ENCODE data around the gene RHOT1.

RHOT1 gene

GRCh38 chr17:32150358-32150757, 8.1 kb downstream of the RHOT1 start:
- no peaks in the 10 kb centered on the region for H3K9me3 ChIP-seq (ENCODE audit: insufficient read depth, low read length)
- H3K27me3 ChIP-seq (ENCODE audit: insufficient read depth, insufficient read length) = no peaks in the 10 kb centered on the region
- TF ChIP-seq SUZ12 (IDR thresholded peaks at IDR 0.05; ENCODE audit: extremely low read depth, insufficient read depth, insufficient read length) = no peak
- peaks cover 7% of the 10 kb centered on the region for H3K36me3 ChIP-seq (ENCODE audit: insufficient read depth, insufficient read length, low read length)
- no peak for DNase-seq (ENCODE audit: low read depth, low spot score)
- H3K4me1 ChIP-seq (ENCODE audit: insufficient read depth, insufficient read length) = no peaks in the 10 kb centered on the region
- H3K4me3 ChIP-seq (ENCODE audit: insufficient read length, low read depth) = no peak overlapping the region
- no peak overlapping the region for H3K9ac ChIP-seq (ENCODE audit: insufficient read length, low read depth)

- H3K4me1 ChIP-seq (ENCODE audit: insufficient read depth, insufficient read length) = no peaks in the 10 kb centered on the region
- H3K36me3 ChIP-seq (ENCODE audit: insufficient read depth, insufficient read length, low read length) = peaks cover 7% of the 10 kb centered on the region
- TF ChIP-seq ZNF274 (IDR thresholded peaks at IDR 0.05; ENCODE audit: low read depth, low read length) = no peak
- no peak overlapping the region for H3K4me3 ChIP-seq (ENCODE audit: insufficient read length, low read depth)
- no peak for DNase-seq (ENCODE audit: low read depth, low spot score)
- H3K9me3 ChIP-seq (ENCODE audit: insufficient read depth, low read length) = no peaks in the 10 kb centered on the region
- no peaks in the 10 kb centered on the region for H3K27me3 ChIP-seq (ENCODE audit: insufficient read depth, insufficient read length)
- no peak overlapping the region for H3K9ac ChIP-seq (ENCODE audit: insufficient read length, low read depth)
Measured at GRCh38 chr17:32152130-32152529, 9.8 kb downstream of the RHOT1 start.

- DNase-seq (ENCODE audit: low read depth, low spot score) = no peak
- Histone ChIP-seq H3K9me3 (ENCODE audit: insufficient read depth, low read length) (peaks cover 6% of the 10 kb centered on the region; the same call in 1 of the 2 replicates), H3K27me3 (ENCODE audit: insufficient read depth, insufficient read length) (no peaks in the 10 kb centered on the region), H3K4me1 (ENCODE audit: insufficient read depth, insufficient read length) (no peaks in the 10 kb centered on the region), H3K36me3 (ENCODE audit: insufficient read depth, insufficient read length, low read length) (peaks cover 21% of the 10 kb centered on the region), H3K4me3 (ENCODE audit: insufficient read length, low read depth) (no peak overlapping the region), H3K9ac (ENCODE audit: insufficient read length, low read depth) (no peak overlapping the region)
- TF ChIP-seq YY1 (IDR thresholded peaks at IDR 0.05; ENCODE audit: insufficient read depth, insufficient read length) (no peak), SUZ12 (IDR thresholded peaks at IDR 0.05; ENCODE audit: extremely low read depth, insufficient read depth, insufficient read length) (no peak), ZNF274 (IDR thresholded peaks at IDR 0.05; ENCODE audit: low read depth, low read length) (no peak)
Measured at GRCh38 chr17:32155896-32156295, 13.6 kb downstream of the RHOT1 start.

- TF ChIP-seq ZNF274 (IDR thresholded peaks at IDR 0.05; ENCODE audit: low read depth, low read length) (no peak), YY1 (IDR thresholded peaks at IDR 0.05; ENCODE audit: insufficient read depth, insufficient read length) (no peak), SUZ12 (IDR thresholded peaks at IDR 0.05; ENCODE audit: extremely low read depth, insufficient read depth, insufficient read length) (no peak)
- H3K9ac ChIP-seq (ENCODE audit: insufficient read length, low read depth) = no peak overlapping the region
- no peaks in the 10 kb centered on the region for H3K4me1 ChIP-seq (ENCODE audit: insufficient read depth, insufficient read length)
- peaks cover 21% of the 10 kb centered on the region for H3K36me3 ChIP-seq (ENCODE audit: insufficient read depth, insufficient read length, low read length)
- no peak overlapping the region for H3K4me3 ChIP-seq (ENCODE audit: insufficient read length, low read depth)
- DNase-seq (ENCODE audit: low read depth, low spot score) = no peak
- H3K9me3 ChIP-seq (ENCODE audit: insufficient read depth, low read length) = peaks cover 14% of the 10 kb centered on the region; the same call in 1 of the 2 replicates
- H3K27me3 ChIP-seq (ENCODE audit: insufficient read depth, insufficient read length) = no peaks in the 10 kb centered on the region
Measured at GRCh38 chr17:32156656-32157055, 14.4 kb downstream of the RHOT1 start.

GRCh38 chr17:32157225-32157624, 14.9 kb downstream of the RHOT1 start:
- TF ChIP-seq YY1 (IDR thresholded peaks at IDR 0.05; ENCODE audit: insufficient read depth, insufficient read length) (no peak), SUZ12 (IDR thresholded peaks at IDR 0.05; ENCODE audit: extremely low read depth, insufficient read depth, insufficient read length) (no peak), ZNF274 (IDR thresholded peaks at IDR 0.05; ENCODE audit: low read depth, low read length) (no peak)
- Histone ChIP-seq H3K4me3 (ENCODE audit: insufficient read length, low read depth) (no peak overlapping the region), H3K4me1 (ENCODE audit: insufficient read depth, insufficient read length) (no peaks in the 10 kb centered on the region), H3K9ac (ENCODE audit: insufficient read length, low read depth) (no peak overlapping the region), H3K27me3 (ENCODE audit: insufficient read depth, insufficient read length) (no peaks in the 10 kb centered on the region), H3K36me3 (ENCODE audit: insufficient read depth, insufficient read length, low read length) (peaks cover 21% of the 10 kb centered on the region), H3K9me3 (ENCODE audit: insufficient read depth, low read length) (peaks cover 18% of the 10 kb centered on the region; the same call in 1 of the 2 replicates)
- no peak for DNase-seq (ENCODE audit: low read depth, low spot score)

- H3K36me3 ChIP-seq (ENCODE audit: insufficient read depth, insufficient read length, low read length) = peaks cover 15% of the 10 kb centered on the region
Measured at GRCh38 chr17:32158870-32159585, 16.7 kb downstream of the RHOT1 start.

GRCh38 chr17:32159586-32160438, 17.5 kb downstream of the RHOT1 start:
- H3K4me1 ChIP-seq (ENCODE audit: insufficient read depth, insufficient read length) = no peaks in the 10 kb centered on the region
- H3K9ac ChIP-seq (ENCODE audit: insufficient read length, low read depth) = no peak overlapping the region
- peaks cover 18% of the 10 kb centered on the region; the same call in 1 of the 2 replicates for H3K9me3 ChIP-seq (ENCODE audit: insufficient read depth, low read length)
- no peak for DNase-seq (ENCODE audit: low read depth, low spot score)
- no peaks in the 10 kb centered on the region for H3K27me3 ChIP-seq (ENCODE audit: insufficient read depth, insufficient read length)
- no peak overlapping the region for H3K4me3 ChIP-seq (ENCODE audit: insufficient read length, low read depth)
- TF ChIP-seq SUZ12 (IDR thresholded peaks at IDR 0.05; ENCODE audit: extremely low read depth, insufficient read depth, insufficient read length) (no peak), ZNF274 (IDR thresholded peaks at IDR 0.05; ENCODE audit: low read depth, low read length) (no peak), YY1 (IDR thresholded peaks at IDR 0.05; ENCODE audit: insufficient read depth, insufficient read length) (no peak)
- peaks cover 15% of the 10 kb centered on the region for H3K36me3 ChIP-seq (ENCODE audit: insufficient read depth, insufficient read length, low read length)

More at GRCh38 chr17:32158870-32159585, 16.7 kb downstream of the RHOT1 start:
- H3K27me3 ChIP-seq (ENCODE audit: insufficient read depth, insufficient read length) = no peaks in the 10 kb centered on the region
- H3K4me3 ChIP-seq (ENCODE audit: insufficient read length, low read depth) = no peak overlapping the region
- no peak for DNase-seq (ENCODE audit: low read depth, low spot score)
- TF ChIP-seq SUZ12 (IDR thresholded peaks at IDR 0.05; ENCODE audit: extremely low read depth, insufficient read depth, insufficient read length) (no peak), YY1 (IDR thresholded peaks at IDR 0.05; ENCODE audit: insufficient read depth, insufficient read length) (no peak), ZNF274 (IDR thresholded peaks at IDR 0.05; ENCODE audit: low read depth, low read length) (no peak)
- no peaks in the 10 kb centered on the region for H3K4me1 ChIP-seq (ENCODE audit: insufficient read depth, insufficient read length)
- H3K9ac ChIP-seq (ENCODE audit: insufficient read length, low read depth) = no peak overlapping the region
- peaks cover 18% of the 10 kb centered on the region; the same call in 1 of the 2 replicates for H3K9me3 ChIP-seq (ENCODE audit: insufficient read depth, low read length)

All from NT2/D1 (cell line).